GM21619 (cell line): ENCODE measurements around the gene KBTBD3.
A peak's percentile ranks its signal among the peaks of the same experiment; 100 is the strongest.

Experiments
- ATAC-seq: cut with Tn5 transposase; IDR thresholded peaks from one replicate; pipeline ENCODE4 v1.9.1; 2021; ENCODE audit not compliant: unreplicated experiment

Gene KBTBD3

GRCh38 chr11:106076919-106077608 is at the start of gene KBTBD3:
KBTBD3 (minus strand) TSS chr11:106077347; CDS start chr11:106059097, 18,250 bp downstream.
- ATAC-seq = peak; percentile 95

- no peak for ATAC-seq
These were observed 44.6 kb upstream of the KBTBD3 start for GRCh38 chr11:106121570-106122320.

GRCh38 chr11:106105986-106106385 is 28.8 kb upstream of the KBTBD3 start:
- ATAC-seq = no peak

GRCh38 chr11:106101819-106102218 is 24.7 kb upstream of the KBTBD3 start:
- no peak for ATAC-seq

GRCh38 chr11:106101370-106101769 is 24.2 kb upstream of the KBTBD3 start:
- ATAC-seq = no peak

- ATAC-seq = no peak
These were observed 21.9 kb upstream of the KBTBD3 start for GRCh38 chr11:106098893-106099553.

- no peak for ATAC-seq
These were observed 15.3 kb upstream of the KBTBD3 start for GRCh38 chr11:106092446-106092845.

GRCh38 chr11:106091480-106092123 is 14.5 kb upstream of the KBTBD3 start:
- ATAC-seq = peak; percentile 98

GRCh38 chr11:106088896-106089295 is 11.7 kb upstream of the KBTBD3 start:
- no peak for ATAC-seq

- ATAC-seq = no peak
These were observed 10.8 kb upstream of the KBTBD3 start for GRCh38 chr11:106087815-106088435.

- ATAC-seq = no peak
These were observed 9.7 kb upstream of the KBTBD3 start for GRCh38 chr11:106086850-106087249.

- ATAC-seq = no peak
These were observed 9.0 kb upstream of the KBTBD3 start for GRCh38 chr11:106086135-106086534.

- ATAC-seq = no peak
These were observed 4.9 kb upstream of the KBTBD3 start for GRCh38 chr11:106082096-106082495.

- ATAC-seq = peak; percentile 19
These were observed 685 bp upstream of the KBTBD3 start, which contains the start of gene AASDHPPT for GRCh38 chr11:106077609-106078455. AASDHPPT (plus strand) TSS chr11:106077662; CDS start chr11:106077711, 49 bp downstream.

- ATAC-seq = no peak
These were observed 802 bp downstream of the KBTBD3 start for GRCh38 chr11:106076171-106076918.

- ATAC-seq = no peak
These were observed 4.3 kb downstream of the KBTBD3 start for GRCh38 chr11:106072804-106073203.

GRCh38 chr11:106070606-106071005 is 6.5 kb downstream of the KBTBD3 start:
- no peak for ATAC-seq

- no peak for ATAC-seq
These were observed 14.1 kb downstream of the KBTBD3 start for GRCh38 chr11:106063009-106063408.
